MM.1S (cell line): ENCODE data around the gene ID3.

Experiments used
- CTCF ChIP-seq: fragments of 300-600 bp; sonication (generic); IDR thresholded peaks from 2 replicates; pipeline ENCODE4 v1.5.1; 2016; ENCODE audit warnings: antibody characterized with exemption, low read length, mixed read lengths
- EZH2 ChIP-seq: fragments of 300-600 bp; sonication (generic); optimal IDR thresholded peaks from 2 replicates; pipeline ENCODE3; 2017; ENCODE audit warnings: low read depth, mild to moderate bottlenecking, antibody characterized with exemption, low read length, mixed read lengths
- EZH2phosphoT487 ChIP-seq: fragments of 300-600 bp; sonication (generic); IDR thresholded peaks from 2 replicates; pipeline ENCODE4 v1.6.1; 2018; ENCODE audit warnings: antibody characterized with exemption, low read length

- TF ChIP-seq CTCF (no peak), EZH2 (no peak), EZH2phosphoT487 (no peak)
Observed at GRCh38 chr1:23555986-23556634, 3.2 kb downstream of the ID3 start.
